Activated CD4-positive, alpha-beta memory T cell treated with anti-CD3 and anti-CD28 coated beads for 36 hours (primary cell): ENCODE measurements around the gene DYNLT5. TPM values are rescaled to one million over a fixed set of nuclear protein-coding genes. Genes with fewer than 3 reads are reported as not detected.
"Not testable (repeated sequence)": the region's sequence is repeated elsewhere in the genome, so short reads cannot be mapped to it uniquely, and the experiment has no call there.

Experiments used
- CTCF ChIA-PET: fragments of 350-600 bp; sonication (Branson Sonifier 250); formaldehyde crosslinking; loops from one replicate; lab custom pipeline; 2021; ENCODE audit warnings: antibody characterized with exemption, inconsistent platforms; lab: Charles Lee
- POLR2A ChIA-PET: fragments of 350-600 bp; sonication (Branson Sonifier 250); formaldehyde crosslinking; loops from one replicate; lab custom pipeline; 2021; ENCODE audit warnings: antibody characterized with exemption; lab: Charles Lee
- DNase-seq: peaks from one replicate; pipeline ENCODE4 v3.0.0-alpha.2; 2020
- H3K27ac Mint-ChIP-seq: one replicate; pipeline ENCODE4 v1.8.0; 2021; ENCODE audit warnings: mixed read lengths
- H3K27me3 Mint-ChIP-seq: one replicate; pipeline ENCODE4 v1.8.0; 2021; ENCODE audit warnings: mixed read lengths
- H3K36me3 Mint-ChIP-seq: one replicate; pipeline ENCODE4 v1.8.0; 2021; ENCODE audit warnings: mixed read lengths
- H3K4me1 Mint-ChIP-seq: one replicate; pipeline ENCODE4 v1.8.0; 2021; ENCODE audit warnings: low read depth, mixed read lengths
- H3K4me3 Mint-ChIP-seq: one replicate; pipeline ENCODE4 v1.8.0; 2021; ENCODE audit warnings: mild to moderate bottlenecking, mixed read lengths
- H3K9me3 Mint-ChIP-seq: one replicate; pipeline ENCODE4 v1.8.0; 2021; ENCODE audit warnings: mixed read lengths
- intact Hi-C: fragments of 100-400 bp; cut with micrococcal nuclease; formaldehyde crosslinking; loops from one replicate; pipeline ENCODE4 v1.15.1; 2023
- total RNA-seq, 2 experiments: library from RNA; stranded (reverse); gene quantifications; one replicate each; pipeline ENCODE4 v1.2.3, GENCODE V29; 2021

The DYNLT5 gene
- total RNA-seq, 2 experiments from 2014 or later: not detected

DNA sequence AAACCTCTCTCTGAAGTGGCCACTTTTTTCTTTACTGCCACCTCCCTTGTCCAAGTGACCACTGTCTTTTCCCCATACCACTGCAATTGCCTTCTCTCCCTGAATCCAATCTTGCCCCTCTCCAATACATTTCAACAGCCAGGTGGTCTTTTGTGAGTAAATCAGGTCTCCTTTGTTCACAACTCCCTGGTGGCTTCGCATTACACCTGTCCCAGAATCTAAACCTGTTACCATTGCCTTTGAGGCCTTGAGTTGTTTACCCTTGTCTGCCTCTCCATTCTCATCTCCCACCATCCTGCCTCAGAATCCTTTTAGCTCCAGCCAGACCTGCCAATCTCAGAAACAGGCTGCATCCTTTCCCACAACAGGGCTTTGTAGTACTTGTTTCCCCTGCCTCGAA lies 21.8 kb upstream of the DYNLT5 start:
- DNase-seq: no peak
- no peaks in the 10 kb centered on the region for H3K36me3 Mint-ChIP-seq
- H3K4me1 Mint-ChIP-seq: peaks cover 24% of the 10 kb centered on the region
- H3K27ac Mint-ChIP-seq: no peak overlapping the region
- H3K4me3 Mint-ChIP-seq: no peak overlapping the region
- H3K9me3 Mint-ChIP-seq: no peaks in the 10 kb centered on the region
- ChIA-PET CTCF (no interaction called here), POLR2A (no interaction called here)
- intact Hi-C loops: no loop called here
- H3K27me3 Mint-ChIP-seq: peaks cover 4% of the 10 kb centered on the region

DNA sequence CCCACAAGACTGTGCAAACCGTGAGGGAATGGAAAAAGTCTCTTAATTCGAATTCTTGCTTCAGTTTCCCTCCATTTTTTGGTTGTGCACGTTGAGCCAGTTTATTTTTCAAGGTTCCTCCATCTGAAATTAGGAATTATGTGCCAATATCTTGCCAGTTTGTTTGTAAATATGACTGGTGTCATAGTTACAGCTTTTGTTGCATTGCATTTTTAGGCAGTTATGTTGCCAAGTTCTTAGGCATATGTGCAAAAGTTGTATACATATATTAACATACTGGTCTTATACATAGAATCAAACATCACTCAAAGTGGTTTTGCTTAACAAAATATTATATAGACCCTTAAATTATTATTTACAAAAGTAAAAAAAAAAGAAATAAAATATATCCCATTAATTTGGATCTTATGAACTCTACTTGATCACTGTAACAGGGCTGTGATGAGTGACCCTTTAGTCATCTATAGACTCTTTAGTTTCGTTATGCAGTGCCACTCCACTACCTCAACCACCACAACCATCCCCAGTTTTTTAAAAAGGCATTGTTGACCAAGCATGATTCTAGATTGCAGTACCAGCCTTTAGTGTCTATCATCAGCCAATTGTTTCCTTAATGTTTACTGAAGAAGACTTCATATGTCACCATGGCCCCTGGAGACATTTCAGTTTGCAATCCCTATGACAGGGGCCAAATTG lies 20.9 kb upstream of the DYNLT5 start:
- Mint-ChIP-seq H3K4me3 (no peak overlapping the region), H3K36me3 (no peaks in the 10 kb centered on the region), H3K27me3 (peaks cover 4% of the 10 kb centered on the region), H3K4me1 (peaks cover 24% of the 10 kb centered on the region), H3K9me3 (no peaks in the 10 kb centered on the region), H3K27ac (no peak overlapping the region)
- intact Hi-C loops: no loop called here
- no peak for DNase-seq
- CTCF ChIA-PET: no interaction called here
- POLR2A ChIA-PET: no interaction called here

- ChIA-PET CTCF (no interaction called here), POLR2A (interaction anchor here (1.1 kb wide), 1 partner anchor 60 kb away, joined by 3 read pairs; no protein-coding TSS in a partner anchor)
- Mint-ChIP-seq H3K4me3 (no peak overlapping the region), H3K27me3 (peaks cover 2% of the 10 kb centered on the region), H3K4me1 (peaks cover 24% of the 10 kb centered on the region), H3K27ac (peak overlapping the region; percentile 28), H3K9me3 (no peaks in the 10 kb centered on the region), H3K36me3 (no peaks in the 10 kb centered on the region)
- intact Hi-C loops: no loop called here
- no peak for DNase-seq
These were observed 19.7 kb upstream of the DYNLT5 start for GRCh38 chr1:66732407-66733166.

- no peak overlapping the region for H3K27ac Mint-ChIP-seq
- POLR2A ChIA-PET: interaction anchor here (1.1 kb wide), 1 partner anchor 59 kb away, joined by 3 read pairs; no protein-coding TSS in a partner anchor
These were observed 18.8 kb upstream of the DYNLT5 start for GRCh38 chr1:66733348-66734017.

GRCh38 chr1:66734531-66734930 lies 17.7 kb upstream of the DYNLT5 start:
- H3K27me3 Mint-ChIP-seq, H3K4me3 Mint-ChIP-seq, POLR2A ChIA-PET, H3K9me3 Mint-ChIP-seq, intact Hi-C loops, DNase-seq, H3K36me3 Mint-ChIP-seq, H3K27ac Mint-ChIP-seq: not testable (repeated sequence)
- peaks cover 18% of the 10 kb centered on the region for H3K4me1 Mint-ChIP-seq
- CTCF ChIA-PET: interaction anchor here (1.0 kb wide), 1 partner anchor 9 kb away, joined by 3 read pairs; no protein-coding TSS in a partner anchor

More at GRCh38 chr1:66733348-66734017, 18.8 kb upstream of the DYNLT5 start:
- H3K4me1 Mint-ChIP-seq: peaks cover 24% of the 10 kb centered on the region
- CTCF ChIA-PET: interaction anchor here (1.0 kb wide), 1 partner anchor 8 kb away, joined by 3 read pairs; no protein-coding TSS in a partner anchor
- DNase-seq: no peak
- intact Hi-C loops: no loop called here
- H3K27me3 Mint-ChIP-seq: peaks cover 2% of the 10 kb centered on the region
- H3K36me3 Mint-ChIP-seq: no peaks in the 10 kb centered on the region
- no peaks in the 10 kb centered on the region for H3K9me3 Mint-ChIP-seq
- H3K4me3 Mint-ChIP-seq: no peak overlapping the region

DNA sequence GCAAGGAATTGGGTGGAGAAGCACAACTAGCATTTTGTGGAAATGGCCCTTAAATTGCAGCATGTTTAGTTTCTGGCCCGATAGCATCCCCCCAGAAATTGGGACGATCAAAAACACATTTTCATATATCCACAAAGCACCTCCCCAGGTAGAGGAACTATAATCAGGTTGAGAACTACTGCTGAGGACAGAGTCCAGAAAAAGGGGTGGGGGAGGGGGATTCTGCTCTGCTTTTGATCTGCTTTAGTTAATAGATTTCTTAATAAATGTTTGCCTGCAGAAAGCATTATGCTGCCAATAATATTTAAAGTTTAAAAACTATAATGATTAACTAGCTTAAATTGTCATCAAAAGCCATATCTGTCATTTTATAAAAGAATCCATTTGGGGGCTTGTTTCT lies 14.4 kb upstream of the DYNLT5 start:
- POLR2A ChIA-PET: no interaction called here
- Mint-ChIP-seq H3K9me3 (no peaks in the 10 kb centered on the region), H3K36me3 (no peaks in the 10 kb centered on the region), H3K27me3 (no peaks in the 10 kb centered on the region), H3K4me3 (no peak overlapping the region), H3K4me1 (peaks cover 9% of the 10 kb centered on the region), H3K27ac (no peak overlapping the region)
- no peak for DNase-seq
- CTCF ChIA-PET: interaction anchor here (1.0 to 1.5 kb wide), 2 partner anchors 10 to 11 kb away, joined by 3 to 4 read pairs; no protein-coding TSS in a partner anchor
- intact Hi-C loops: no loop called here

- ChIA-PET POLR2A (no interaction called here), CTCF (interaction anchor here (1.0 to 1.3 kb wide), 3 partner anchors 14 to 25 kb away, joined by 3 read pairs; no protein-coding TSS in a partner anchor)
- H3K9me3 Mint-ChIP-seq: no peaks in the 10 kb centered on the region
- peaks cover 3% of the 10 kb centered on the region for H3K27me3 Mint-ChIP-seq
- no peak overlapping the region for H3K27ac Mint-ChIP-seq
- DNase-seq: no peak
- intact Hi-C loops: no loop called here
- no peaks in the 10 kb centered on the region for H3K36me3 Mint-ChIP-seq
- peaks cover 5% of the 10 kb centered on the region for H3K4me1 Mint-ChIP-seq
- no peak overlapping the region for H3K4me3 Mint-ChIP-seq
These were observed 12.7 kb upstream of the DYNLT5 start for GRCh38 chr1:66739401-66740157.

- intact Hi-C loops: no loop called here
- no peak for DNase-seq
- H3K4me1 Mint-ChIP-seq: no peaks in the 10 kb centered on the region
- CTCF ChIA-PET: no interaction called here
- H3K27ac Mint-ChIP-seq: no peak overlapping the region
- H3K36me3 Mint-ChIP-seq: no peaks in the 10 kb centered on the region
- H3K9me3 Mint-ChIP-seq: no peaks in the 10 kb centered on the region
- peaks cover 18% of the 10 kb centered on the region for H3K27me3 Mint-ChIP-seq
- H3K4me3 Mint-ChIP-seq: no peak overlapping the region
- POLR2A ChIA-PET: no interaction called here
These were observed 6.8 kb upstream of the DYNLT5 start for GRCh38 chr1:66745451-66745850.

GRCh38 chr1:66747501-66747900 lies 4.8 kb upstream of the DYNLT5 start:
- intact Hi-C loops: no loop called here
- no peak for DNase-seq
- POLR2A ChIA-PET: no interaction called here
- Mint-ChIP-seq H3K4me1 (peaks cover 5% of the 10 kb centered on the region), H3K36me3 (no peaks in the 10 kb centered on the region), H3K27me3 (peaks cover 30% of the 10 kb centered on the region), H3K4me3 (no peak overlapping the region), H3K9me3 (no peaks in the 10 kb centered on the region), H3K27ac (no peak overlapping the region)
- CTCF ChIA-PET: interaction anchor here (0.6 kb wide), 1 partner anchor 888 kb away, joined by 4 read pairs; no protein-coding TSS in a partner anchor

DNA sequence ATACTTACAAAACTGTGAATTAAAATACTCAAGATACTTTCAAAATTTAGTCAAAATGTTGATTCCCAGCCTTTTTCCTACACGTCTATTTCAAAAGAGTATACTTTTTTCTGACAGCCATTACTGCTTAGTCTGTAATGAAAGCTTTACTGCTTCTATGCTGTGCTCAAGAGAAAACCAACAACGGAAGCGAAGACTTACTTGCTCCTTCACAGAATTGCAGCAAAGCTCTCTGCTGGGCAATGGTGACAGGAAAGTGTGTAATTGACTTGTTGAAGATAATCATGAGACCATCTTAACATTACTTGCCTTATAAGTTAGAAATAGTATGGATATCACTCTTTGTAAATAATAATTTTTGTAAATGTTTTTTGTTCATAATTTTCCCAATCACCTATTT lies 1.7 kb upstream of the DYNLT5 start:
- peaks cover 39% of the 10 kb centered on the region for H3K27me3 Mint-ChIP-seq
- CTCF ChIA-PET: interaction anchor here (1.3 kb wide), 1 partner anchor 15 kb away, joined by 3 read pairs; no protein-coding TSS in a partner anchor
- intact Hi-C loops: no loop called here
- no peaks in the 10 kb centered on the region for H3K36me3 Mint-ChIP-seq
- H3K4me3 Mint-ChIP-seq: no peak overlapping the region
- POLR2A ChIA-PET: no interaction called here
- no peak overlapping the region for H3K27ac Mint-ChIP-seq
- H3K9me3 Mint-ChIP-seq: no peaks in the 10 kb centered on the region
- peaks cover 9% of the 10 kb centered on the region for H3K4me1 Mint-ChIP-seq
- no peak for DNase-seq

- peaks cover 39% of the 10 kb centered on the region for H3K27me3 Mint-ChIP-seq
- intact Hi-C loops: no loop called here
- no peak for DNase-seq
- no peaks in the 10 kb centered on the region for H3K9me3 Mint-ChIP-seq
- CTCF ChIA-PET: no interaction called here
- peaks cover 9% of the 10 kb centered on the region for H3K4me1 Mint-ChIP-seq
- no peak overlapping the region for H3K27ac Mint-ChIP-seq
- H3K4me3 Mint-ChIP-seq: no peak overlapping the region
- POLR2A ChIA-PET: no interaction called here
- no peaks in the 10 kb centered on the region for H3K36me3 Mint-ChIP-seq
These were observed 1.1 kb upstream of the DYNLT5 start for GRCh38 chr1:66751160-66751559.
